HG02938 (cell line): ENCODE data around the gene YIPF3.
"Not testable (repeated sequence)": the region's sequence is repeated elsewhere in the genome, so short reads cannot be mapped to it uniquely, and the experiment has no call there.

Experiments used
- ATAC-seq: cut with Tn5 transposase; IDR thresholded peaks from one replicate; pipeline ENCODE4 v1.9.1; 2021; ENCODE audit warnings: mild to moderate bottlenecking, moderate library complexity; ENCODE audit not compliant: unreplicated experiment

Gene YIPF3

DNA sequence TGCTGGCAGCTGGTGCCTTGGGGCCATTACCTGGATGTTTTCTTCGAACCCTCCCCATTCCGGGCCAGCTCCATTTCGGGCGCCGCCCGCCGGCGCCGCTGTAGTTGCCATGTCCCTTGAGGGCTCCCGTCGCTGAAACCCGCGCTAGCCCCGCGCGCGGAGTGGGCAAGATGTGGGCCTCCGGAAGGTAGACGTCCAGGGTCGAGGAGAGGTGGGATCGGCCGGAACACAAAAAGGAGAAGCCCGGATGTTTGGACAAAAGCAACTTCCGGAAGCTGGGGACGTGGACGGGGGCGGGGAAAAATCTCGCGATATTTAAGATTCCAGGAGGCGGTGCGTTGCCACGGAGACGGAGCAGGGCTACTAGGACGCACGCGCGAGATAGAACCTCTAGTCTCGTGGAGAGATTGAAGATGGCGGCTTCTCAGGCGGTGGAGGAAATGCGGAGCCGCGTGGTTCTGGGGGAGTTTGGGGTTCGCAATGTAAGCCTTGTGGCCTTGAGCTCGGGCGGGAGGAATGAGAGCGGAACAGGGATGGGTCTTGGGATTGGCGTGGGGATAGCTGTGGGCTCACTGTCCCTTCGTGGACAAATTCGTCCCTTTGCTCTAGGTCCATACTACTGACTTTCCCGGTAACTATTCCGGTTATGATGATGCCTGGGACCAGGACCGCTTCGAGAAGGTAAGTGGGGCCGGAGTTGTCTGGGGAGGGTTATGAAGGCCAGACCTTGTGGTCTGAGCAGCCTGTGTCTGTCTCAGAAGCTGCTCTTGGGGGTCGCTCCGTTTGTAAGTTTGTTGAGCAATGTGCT is at the start of gene YIPF3, which contains the start of gene POLR1C:
Gene YIPF3, minus strand, starts transcription at position 230 of the 808 bp plus-strand sequence. Its CDS starts 119 bp downstream, at position 111.
Gene POLR1C, plus strand, starts transcription at position 393 of the 808 bp plus-strand sequence. Its CDS starts 21 bp downstream, at position 414.
- peak; percentile 93 for ATAC-seq

DNA sequence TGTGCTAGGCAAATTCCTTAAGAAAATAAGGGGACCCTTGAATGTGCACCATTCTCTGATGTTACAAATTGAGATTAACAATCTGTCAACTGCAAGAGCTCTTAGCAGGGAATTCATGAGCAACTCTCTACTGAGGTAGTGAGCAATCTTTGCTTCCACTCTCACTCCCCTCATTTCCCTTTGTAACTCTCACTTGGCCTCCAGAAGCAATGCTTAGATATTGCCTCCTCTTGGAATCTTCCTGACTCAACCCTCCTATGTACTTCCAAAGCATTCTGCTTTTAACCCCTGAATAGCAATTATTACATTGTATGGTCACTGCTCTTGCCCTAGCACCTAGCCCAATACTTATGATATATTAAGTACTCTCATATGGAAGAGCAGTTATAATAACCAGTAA is 42.6 kb upstream of the YIPF3 start:
- no peak for ATAC-seq

DNA sequence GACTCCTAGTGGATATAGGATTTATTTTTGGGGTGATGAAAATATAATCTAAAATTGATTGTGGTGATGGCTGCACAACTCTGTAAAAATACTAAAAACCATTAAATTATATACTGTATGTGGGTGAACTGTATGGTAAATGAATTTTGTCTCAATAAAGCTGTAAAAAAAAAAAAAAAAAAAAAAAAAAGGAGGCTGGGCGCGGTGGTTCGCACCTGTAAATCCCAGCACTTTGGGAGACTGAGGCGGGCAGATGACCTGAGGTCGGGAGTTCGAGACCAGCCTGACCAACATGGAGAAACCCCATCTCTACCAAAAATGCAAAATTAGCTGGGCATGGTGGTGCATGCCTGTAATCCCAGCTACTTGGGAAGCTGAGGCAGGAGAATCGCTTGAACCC is 40.9 kb upstream of the YIPF3 start:
- not testable (repeated sequence) for ATAC-seq

DNA sequence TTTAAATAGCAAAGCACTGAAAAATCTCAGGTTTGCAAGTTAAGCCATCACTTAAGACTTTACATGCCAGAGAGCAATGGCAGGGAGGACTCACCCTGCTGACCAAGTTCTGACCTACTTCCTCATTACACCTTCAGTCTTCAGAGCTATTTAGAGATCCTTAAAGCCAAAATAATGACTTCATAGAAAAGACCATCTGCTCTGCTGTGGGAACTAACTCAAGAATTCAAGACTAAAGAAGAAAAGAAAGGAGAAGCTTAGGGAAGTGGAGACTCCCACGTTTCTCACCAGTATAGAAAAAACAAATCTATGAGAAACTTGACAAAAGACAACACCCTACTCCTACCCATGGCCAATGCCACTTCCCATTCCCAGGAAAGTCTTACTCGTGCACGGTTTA is 30.5 kb upstream of the YIPF3 start:
- no peak for ATAC-seq

DNA sequence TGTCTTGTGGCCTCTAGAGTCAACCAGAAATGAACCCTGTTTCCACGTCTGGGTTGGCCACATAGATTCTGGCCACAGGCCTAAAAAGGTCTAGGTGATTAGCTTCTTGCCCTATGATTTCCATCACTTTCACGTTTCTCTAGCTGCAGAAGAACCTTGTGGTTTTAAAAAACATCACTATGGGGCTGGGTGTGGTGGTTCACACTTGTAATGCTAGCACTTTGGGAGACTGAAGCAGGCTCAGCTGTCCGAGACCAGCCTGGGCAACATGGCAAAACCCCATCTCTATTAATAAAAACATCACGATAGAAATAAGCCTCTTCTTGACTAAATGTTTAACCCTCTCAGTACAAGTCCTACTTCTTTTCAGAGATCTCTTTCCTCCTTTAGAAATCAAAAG is 27.7 kb upstream of the YIPF3 start:
- ATAC-seq: no peak

DNA sequence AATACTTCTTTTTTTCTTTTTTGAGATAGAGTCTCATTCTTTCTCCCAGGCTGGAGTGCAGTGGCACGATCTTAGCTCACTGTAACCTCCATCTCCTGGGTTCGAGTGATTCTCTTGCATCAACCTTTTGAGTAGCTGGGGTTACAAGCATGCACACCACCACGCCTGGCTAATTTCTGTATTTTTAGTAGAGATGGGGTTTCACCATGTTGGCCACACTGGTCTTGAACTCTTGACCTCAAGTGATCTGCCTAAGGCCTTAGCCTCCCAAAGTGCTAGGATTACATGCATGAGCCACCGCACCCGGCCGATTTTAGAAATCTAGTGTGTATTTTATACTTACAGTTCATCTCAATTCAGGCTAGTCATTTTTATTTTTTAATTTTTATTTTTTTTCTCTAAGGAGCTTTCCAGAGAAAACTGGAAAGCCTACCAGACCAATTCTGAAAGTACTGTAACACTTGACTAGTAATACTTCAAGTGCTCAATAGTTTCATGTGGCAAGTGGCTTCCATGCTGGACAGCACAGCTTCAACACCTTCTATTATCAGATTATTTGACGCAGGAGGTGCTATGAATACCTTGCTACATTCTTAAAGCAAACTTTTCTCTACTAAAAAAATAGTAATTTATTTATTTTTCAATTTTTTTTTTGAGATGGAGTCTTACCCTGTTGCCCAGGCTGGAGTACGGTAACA is 25.2 kb upstream of the YIPF3 start:
- ATAC-seq: no peak

DNA sequence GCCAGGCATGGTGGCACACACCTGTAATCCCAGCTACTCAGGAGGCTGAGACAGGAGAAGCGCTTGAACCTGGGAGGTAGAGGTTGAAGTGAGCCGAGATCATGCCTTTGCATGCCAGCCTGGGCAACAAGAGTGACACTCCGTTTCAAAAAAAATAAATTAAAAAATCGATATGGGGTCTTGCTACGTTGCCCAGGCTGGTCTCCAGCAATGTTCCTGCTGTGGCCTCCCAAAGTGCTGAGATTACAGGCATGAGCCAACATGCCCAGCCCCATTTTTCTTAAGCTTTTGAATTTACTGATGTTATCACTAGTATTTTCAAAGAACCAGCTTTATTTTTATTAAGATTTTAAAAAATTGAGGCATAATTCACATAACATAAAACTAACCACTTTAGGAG is 23.8 kb upstream of the YIPF3 start:
- ATAC-seq: no peak

DNA sequence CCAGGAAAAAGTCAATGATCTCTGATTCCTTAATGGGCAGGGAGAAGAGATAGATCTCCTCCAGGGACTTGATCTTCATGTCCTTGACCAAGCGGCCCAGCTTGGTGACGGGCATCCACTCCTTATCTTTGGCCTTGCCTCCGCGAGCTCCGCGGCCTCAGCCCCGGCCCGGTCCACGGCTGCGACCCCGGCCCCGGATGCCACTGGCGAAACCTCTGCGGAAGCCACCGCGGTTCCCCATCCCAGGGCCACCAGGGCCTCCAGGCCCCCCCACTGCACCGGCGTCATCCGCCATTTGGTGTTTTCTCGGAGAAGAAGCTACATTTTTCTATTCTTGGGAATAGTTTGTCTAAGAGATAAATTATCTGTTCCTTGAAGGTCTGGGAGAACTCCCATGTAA is 22.7 kb upstream of the YIPF3 start:
- not testable (repeated sequence) for ATAC-seq

DNA sequence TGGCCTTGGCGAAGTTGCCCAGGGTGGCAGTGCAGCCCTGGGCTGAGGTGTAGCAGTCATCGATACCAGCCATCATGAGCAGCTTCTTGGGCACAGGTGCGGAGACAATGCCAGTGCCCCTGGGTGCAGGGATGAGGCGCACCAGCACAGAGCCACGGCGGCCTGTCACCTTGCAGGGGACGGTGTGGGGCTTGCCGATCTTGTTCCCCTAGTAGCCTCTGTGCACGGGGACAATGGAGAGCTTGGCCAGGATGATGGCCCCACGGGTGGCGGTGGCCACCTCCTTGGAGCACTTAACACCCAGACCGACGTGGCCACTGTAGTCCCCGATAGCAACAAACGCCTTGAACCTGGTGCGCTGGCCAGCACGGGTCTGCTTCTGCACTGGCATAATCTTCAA is 22.3 kb upstream of the YIPF3 start:
- ATAC-seq: not testable (repeated sequence)

DNA sequence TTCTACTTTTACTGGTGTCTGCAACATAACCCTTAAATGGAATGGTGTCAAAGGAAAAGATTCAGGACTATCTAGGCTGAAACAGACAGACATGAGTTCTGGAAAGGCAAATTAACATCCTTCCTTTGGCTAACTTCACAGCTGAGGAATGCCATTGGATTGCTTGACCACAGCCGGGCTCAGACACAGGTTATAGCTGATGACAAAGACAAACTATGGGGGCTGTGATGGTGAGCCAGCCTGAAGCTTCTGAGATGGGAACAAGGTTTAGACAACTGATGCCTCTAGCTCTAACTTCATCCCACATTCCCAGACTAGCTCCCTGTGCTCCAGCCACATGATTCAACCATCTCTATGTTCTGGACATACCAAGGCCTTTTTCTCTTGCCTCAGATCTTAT is 15.5 kb upstream of the YIPF3 start:
- no peak for ATAC-seq

DNA sequence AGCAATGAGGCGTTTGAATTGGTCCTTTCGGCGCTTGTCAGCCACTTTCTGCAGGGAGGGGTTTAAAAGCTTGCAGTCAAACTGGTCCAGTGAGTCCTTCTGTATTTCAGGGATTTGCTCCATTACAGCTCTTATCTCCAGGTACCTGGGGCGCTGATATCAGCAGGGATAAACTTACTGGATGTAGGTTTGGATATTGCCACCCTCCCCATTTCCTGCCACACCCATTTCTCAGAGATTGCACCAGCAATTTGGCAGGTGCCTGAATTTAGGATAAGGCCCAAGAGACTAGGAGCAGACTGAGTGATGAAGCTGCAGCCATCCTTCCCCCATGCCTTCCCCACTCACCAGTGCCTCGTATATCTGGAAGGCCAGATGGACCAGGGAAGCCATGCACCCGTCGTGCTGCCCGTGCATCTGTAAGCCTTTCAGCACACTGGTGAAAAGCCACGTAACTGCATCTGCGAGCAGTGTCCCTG is 7.8 kb upstream of the YIPF3 start:
- ATAC-seq: no peak

DNA sequence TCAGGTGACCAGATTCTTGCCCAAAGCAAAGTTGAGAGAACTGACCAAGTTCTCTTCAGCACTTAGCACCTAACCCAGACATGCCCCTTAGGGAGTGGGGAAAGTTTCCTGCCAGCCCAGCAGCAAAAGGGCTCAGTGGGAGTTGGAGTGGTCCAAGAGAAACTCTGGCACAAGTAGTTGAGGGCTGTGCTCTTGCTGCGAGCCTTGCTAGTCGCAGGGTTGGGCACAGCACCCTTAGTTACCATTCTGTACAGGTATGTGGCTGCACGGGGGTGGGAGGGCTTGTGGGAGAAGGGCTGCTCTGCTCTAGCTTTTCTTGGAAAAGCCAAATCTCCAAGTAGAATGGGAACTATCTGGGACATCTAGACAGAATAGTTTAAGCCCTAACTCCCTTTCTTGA is 6.6 kb upstream of the YIPF3 start:
- no peak for ATAC-seq

DNA sequence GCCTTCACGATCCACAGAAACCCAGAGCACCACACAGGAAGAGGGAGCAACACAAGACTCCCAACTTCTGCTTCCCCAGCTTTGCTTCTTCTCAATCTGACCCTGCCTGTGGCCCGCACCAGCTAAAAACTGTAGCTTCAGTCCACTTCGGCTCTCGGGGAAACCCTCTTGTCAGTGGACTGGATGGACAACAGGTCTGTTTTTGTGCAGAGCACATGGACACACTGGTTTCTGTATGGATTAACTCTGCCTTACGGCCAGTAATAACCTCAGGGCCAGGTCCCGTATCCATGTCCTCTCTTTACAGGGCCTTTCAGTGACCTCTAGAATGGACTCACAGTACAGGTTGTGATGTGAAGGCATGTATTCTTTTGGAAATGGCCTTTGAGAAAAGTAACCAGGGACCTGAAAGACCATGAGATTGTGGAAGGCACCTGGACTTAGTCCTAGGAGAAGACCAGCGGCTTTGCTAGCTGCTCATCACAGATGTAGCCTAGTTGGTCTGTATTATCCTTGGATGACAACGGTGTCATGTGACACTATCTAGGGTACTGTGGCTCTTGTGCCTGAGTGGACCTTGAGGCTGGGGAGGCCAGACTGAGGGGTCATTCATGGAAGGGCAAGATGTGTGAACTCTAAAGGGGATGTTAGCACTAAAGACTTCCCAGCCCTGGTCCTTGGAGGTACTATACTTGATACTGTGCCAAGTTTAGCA is 6.0 kb upstream of the YIPF3 start:
- no peak for ATAC-seq

DNA sequence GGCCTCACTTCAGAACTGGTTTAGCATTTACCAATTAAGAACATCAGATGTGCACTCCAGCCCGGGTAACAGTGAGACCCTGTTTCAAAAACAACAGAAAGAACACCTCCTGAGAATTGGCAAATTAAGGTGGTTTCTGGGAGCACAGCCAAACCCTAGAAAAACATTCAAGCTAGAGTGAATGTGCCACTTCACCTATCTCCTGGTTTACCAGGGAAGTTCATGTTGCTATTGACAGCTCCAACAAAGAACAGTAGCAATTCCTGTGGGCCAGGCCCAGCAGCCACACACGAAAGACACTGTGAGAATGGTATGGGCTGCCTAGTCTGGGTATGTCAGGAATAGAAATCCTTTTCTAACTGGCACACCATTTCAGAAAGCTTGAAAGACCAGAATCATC is 5.1 kb upstream of the YIPF3 start:
- no peak for ATAC-seq

DNA sequence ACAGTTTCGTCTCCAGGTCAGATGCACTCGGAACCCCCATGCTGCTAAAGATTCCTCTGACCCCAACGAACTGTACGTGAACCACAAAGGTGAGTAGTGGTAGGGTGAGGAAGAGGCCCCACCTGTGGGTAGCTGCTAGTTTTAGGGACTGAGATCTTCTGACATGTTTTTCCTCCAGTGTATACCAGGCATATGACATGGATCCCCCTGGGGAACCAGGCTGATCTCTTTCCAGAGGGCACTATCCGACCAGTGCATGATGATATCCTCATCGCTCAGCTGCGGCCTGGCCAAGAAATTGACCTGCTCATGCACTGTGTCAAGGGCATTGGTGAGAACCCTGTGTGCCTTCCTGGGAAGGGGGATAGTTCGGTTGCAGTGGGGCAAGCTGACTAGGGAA is 3.4 kb upstream of the YIPF3 start:
- no peak for ATAC-seq

DNA sequence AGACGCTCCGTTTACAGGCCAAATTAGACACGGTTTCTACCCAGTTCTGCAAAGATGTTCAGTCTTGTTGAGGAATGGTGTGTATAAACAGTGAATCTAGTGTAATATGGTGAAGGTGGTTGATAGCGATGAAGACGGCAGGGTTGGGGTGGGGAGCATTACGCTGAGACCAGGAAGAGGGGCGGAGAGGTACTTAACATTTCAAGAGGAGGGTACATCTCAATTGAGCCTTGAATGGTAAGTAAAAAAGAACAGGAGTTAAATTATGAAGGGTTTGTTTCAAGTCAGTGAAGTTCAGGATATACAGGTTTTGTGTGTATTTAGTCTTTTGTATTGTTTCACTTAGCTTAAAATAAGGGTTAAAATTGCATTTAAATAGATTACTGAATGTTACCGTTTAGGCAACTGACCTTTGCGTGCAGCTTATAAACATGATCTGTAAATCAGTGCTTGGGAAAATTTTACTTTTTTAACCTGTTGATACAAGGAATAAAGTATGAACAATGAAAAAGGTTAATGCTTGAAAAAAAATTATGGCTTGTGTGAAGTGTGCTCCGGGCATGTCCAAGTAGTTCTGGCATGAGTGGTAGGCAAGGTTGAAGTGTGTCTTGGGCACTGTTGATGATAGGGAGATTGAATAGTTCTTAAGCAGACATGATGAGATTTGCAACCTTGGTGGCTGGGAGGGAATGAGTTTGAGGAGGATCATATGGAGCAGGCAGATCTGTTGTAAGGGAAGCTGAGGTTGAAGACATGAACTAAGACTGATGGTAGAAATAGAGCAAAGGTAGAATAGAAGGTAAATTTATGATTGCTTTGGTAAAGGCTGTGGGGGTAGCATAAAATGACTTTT is 1.0 kb upstream of the YIPF3 start:
- ATAC-seq: no peak

DNA sequence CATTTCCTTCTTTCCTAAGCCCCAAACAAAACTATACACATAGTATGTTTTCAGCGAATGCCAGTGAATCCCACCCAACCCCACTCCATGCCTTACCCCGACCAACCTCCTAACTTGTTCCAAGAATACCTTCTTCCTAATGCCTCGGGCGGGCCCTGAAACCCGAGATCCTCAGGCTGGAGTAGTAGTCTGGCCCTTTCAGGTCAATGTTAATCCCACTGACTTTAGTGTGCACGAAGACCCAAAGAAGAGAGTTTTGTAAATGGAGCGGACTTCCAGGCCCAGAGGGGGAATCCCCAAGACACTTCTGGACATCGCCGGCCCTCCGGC is 394 bp downstream of the YIPF3 start:
- no peak for ATAC-seq

DNA sequence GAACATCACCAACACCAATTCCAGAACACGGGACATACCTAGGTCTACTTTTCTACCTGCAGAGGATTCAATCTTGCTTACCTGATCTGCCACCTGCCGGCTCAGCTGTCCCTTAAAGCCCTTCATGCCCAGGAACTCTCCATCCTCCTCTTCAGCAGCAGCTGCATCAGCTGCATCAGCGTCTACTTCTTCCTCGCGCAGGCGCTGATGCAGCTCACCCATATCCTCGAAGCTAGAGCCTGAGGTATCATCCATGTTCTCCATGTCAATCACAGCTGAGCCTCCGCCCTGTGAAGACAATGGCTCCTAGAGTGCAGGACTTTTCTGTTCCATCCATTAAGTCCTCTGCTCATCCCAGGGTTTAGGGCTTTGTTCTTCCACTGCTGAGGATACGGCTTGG is 918 bp downstream of the YIPF3 start:
- ATAC-seq: no peak

DNA sequence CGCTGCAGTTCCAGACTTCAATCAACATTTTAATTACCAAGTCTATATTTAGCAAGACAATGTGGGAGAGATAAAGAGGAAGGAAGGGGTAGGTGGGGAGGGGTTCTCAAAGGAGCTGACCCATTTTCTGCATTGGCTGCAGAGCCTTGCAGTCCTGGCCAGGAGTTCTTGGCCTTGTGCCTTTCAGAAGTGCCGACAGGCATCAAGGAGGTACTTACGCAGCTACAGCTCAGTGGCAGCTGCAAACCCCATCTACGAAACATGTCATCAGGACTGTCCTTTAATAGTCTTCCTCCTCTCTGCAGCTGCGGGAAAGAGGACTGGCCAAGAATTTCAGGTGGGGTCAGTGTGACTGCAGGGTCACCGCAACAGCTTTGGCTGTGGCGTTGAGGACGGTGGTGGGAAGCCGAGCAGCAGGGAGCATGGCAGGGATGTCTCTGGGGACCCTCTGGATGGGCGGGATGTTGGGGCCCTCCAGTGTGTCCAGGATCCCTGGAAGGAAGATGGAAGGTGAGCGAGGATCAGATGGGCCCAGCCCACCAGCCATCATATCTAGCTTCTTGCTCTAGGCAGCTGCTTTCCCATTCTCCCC is 4.8 kb downstream of the YIPF3 start:
- ATAC-seq: no peak

DNA sequence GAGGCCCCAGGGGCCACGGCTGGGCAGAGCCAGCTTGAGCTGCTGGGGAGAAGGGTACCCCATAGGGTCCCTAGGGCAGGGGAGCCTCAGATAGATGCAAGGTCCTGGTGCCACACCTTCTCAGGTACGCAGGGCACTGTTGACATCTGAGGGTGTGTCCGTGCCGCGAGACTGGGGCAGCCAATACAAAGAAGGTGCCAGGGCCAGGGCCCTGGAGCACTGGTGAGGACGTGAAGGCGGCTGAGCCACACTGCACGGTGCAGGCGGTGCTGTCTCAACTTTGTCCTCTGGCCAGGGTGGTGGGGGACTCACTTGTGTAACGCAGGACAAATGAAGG is 5.9 kb downstream of the YIPF3 start:
- no peak for ATAC-seq
